GM21576 (cell line): ENCODE data around the gene CUL3.
"Not testable (repeated sequence)": the region's sequence is repeated elsewhere in the genome, so short reads cannot be mapped to it uniquely, and the experiment has no call there.

Experiments
- ATAC-seq: cut with Tn5 transposase; IDR thresholded peaks from one replicate; pipeline ENCODE4 v1.9.1; 2021; ENCODE audit warnings: mild to moderate bottlenecking, moderate library complexity; ENCODE audit not compliant: unreplicated experiment

CUL3 gene

GRCh38 chr2:224545884-224546644, 39.1 kb downstream of the CUL3 start:
- peak; percentile 44 for ATAC-seq

GRCh38 chr2:224543939-224544338, 41.2 kb downstream of the CUL3 start:
- ATAC-seq = no peak

GRCh38 chr2:224538561-224539138, 46.5 kb downstream of the CUL3 start:
- ATAC-seq = no peak

GRCh38 chr2:224532931-224533330, 52.2 kb downstream of the CUL3 start:
- no peak for ATAC-seq

- no peak for ATAC-seq
Measured at GRCh38 chr2:224532441-224532840, 52.7 kb downstream of the CUL3 start.

- no peak for ATAC-seq
Measured at GRCh38 chr2:224528171-224528570, 57.0 kb downstream of the CUL3 start.

- ATAC-seq = no peak
Measured at GRCh38 chr2:224525774-224526173, 59.4 kb downstream of the CUL3 start.

GRCh38 chr2:224524657-224525056, 60.5 kb downstream of the CUL3 start:
- no peak for ATAC-seq

- ATAC-seq = no peak
Measured at GRCh38 chr2:224523626-224524577, 61.3 kb downstream of the CUL3 start.

GRCh38 chr2:224522483-224522882, 62.7 kb downstream of the CUL3 start:
- not testable (repeated sequence) for ATAC-seq

GRCh38 chr2:224520064-224520463, 65.1 kb downstream of the CUL3 start:
- peak; percentile 67 for ATAC-seq

- ATAC-seq = no peak
Measured at GRCh38 chr2:224518806-224519580, 66.2 kb downstream of the CUL3 start.

- no peak for ATAC-seq
Measured at GRCh38 chr2:224517963-224518362, 67.2 kb downstream of the CUL3 start.

- not testable (repeated sequence) for ATAC-seq
Measured at GRCh38 chr2:224516393-224516792, 68.8 kb downstream of the CUL3 start.

GRCh38 chr2:224513991-224514390, 71.2 kb downstream of the CUL3 start:
- ATAC-seq = no peak

GRCh38 chr2:224507789-224508188, 77.4 kb downstream of the CUL3 start:
- ATAC-seq = no peak

- ATAC-seq = no peak
Measured at GRCh38 chr2:224506494-224506893, 78.7 kb downstream of the CUL3 start.

- ATAC-seq = no peak
Measured at GRCh38 chr2:224498991-224499390, 86.2 kb downstream of the CUL3 start.

GRCh38 chr2:224492531-224492930, 92.6 kb downstream of the CUL3 start:
- ATAC-seq = no peak

- ATAC-seq = not testable (repeated sequence)
Measured at GRCh38 chr2:224487940-224488339, 97.2 kb downstream of the CUL3 start.
